ENCODE measurements around the gene HOXB3.
"Not testable (repeated sequence)": the region's sequence is repeated elsewhere in the genome, so short reads cannot be mapped to it uniquely, and the experiment has no call there.

HOXB3 gene

GRCh38 chr17:48513097-48513496 is 76.9 kb downstream of the HOXB3 start:
- H3K4me3 ChIP-seq (ENCODE audit: low read length): no peak overlapping the region
- TF ChIP-seq CTCF (IDR thresholded peaks at IDR 0.05; ENCODE audit: insufficient read depth, low read depth, low read length, missing control alignments): no peak
- DNase-seq (ENCODE audit: low read depth): no peak

- H3K4me3 ChIP-seq (ENCODE audit: low read length): no peak overlapping the region
- TF ChIP-seq CTCF (IDR thresholded peaks at IDR 0.05; ENCODE audit: insufficient read depth, low read depth, low read length, missing control alignments): no peak
- DNase-seq (ENCODE audit: low read depth): peak; percentile 46
Observed at GRCh38 chr17:48510761-48511604, 79.1 kb downstream of the HOXB3 start.

- H3K4me3 ChIP-seq (ENCODE audit: low read length): no peak overlapping the region
- no peak for DNase-seq (ENCODE audit: low read depth)
- TF ChIP-seq CTCF (IDR thresholded peaks at IDR 0.05; ENCODE audit: insufficient read depth, low read depth, low read length, missing control alignments): no peak
Observed at GRCh38 chr17:48510381-48510760, 79.7 kb downstream of the HOXB3 start.

DNA sequence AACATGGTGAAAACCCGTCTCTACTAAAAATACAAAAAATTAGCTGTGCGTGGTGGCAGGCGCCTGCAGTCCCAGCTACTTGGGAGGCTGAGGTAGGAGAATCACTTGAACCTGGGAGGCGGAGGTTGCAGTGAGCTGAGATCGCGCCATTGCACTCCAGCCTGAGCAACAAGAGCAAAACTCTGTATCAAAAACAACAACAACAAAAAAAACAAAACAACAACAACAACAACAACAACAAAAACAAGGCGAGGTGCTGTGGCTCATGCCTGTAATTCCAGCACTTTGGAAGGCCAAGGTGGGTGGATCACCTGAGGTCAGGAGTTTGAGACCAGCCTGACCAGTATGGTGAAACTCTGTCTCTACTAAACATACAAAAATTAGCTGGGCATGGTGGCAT is 80.3 kb downstream of the HOXB3 start:
- not testable (repeated sequence) for H3K4me3 ChIP-seq (ENCODE audit: low read length); DNase-seq (ENCODE audit: low read depth)

DNA sequence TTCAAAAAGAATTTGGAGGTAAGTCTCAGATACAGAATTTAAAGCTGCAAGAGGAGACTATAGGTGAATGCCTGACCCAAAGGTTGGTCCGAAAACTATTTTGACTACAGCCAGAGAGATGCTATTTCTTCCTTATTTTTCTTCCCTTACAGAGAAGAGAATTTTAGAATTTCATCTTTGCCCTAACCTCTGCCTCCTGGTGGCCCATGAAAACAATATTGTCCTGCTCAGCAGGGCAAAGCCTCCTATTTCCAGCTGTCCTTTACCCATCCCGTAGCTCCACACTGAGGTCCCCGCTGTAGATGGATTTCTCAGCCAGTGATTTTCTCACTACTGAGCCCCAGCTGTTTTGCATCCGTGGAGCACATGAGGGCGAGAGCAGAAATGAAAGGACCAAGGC is 83.8 kb downstream of the HOXB3 start:
- DNase-seq (ENCODE audit: low read depth): no peak
- TF ChIP-seq CTCF (IDR thresholded peaks at IDR 0.05; ENCODE audit: insufficient read depth, low read depth, low read length, missing control alignments): no peak
- H3K4me3 ChIP-seq (ENCODE audit: low read length): no peak overlapping the region

- TF ChIP-seq CTCF (IDR thresholded peaks at IDR 0.05; ENCODE audit: insufficient read depth, low read depth, low read length, missing control alignments): no peak
- DNase-seq (ENCODE audit: low read depth): peak; percentile 82
- H3K4me3 ChIP-seq (ENCODE audit: low read length): no peak overlapping the region
Observed at GRCh38 chr17:48505788-48506187, 84.3 kb downstream of the HOXB3 start.

- no peak overlapping the region for H3K4me3 ChIP-seq (ENCODE audit: low read length)
- TF ChIP-seq CTCF (IDR thresholded peaks at IDR 0.05; ENCODE audit: insufficient read depth, low read depth, low read length, missing control alignments): no peak
- no peak for DNase-seq (ENCODE audit: low read depth)
Observed at GRCh38 chr17:48504953-48505352, 85.1 kb downstream of the HOXB3 start.

Measured in epithelial cell of esophagus (primary cell).